T-helper 17 cell (primary cell): Measurements from ENCODE around the gene DHX36. TPM values are rescaled to one million over a fixed set of nuclear protein-coding genes. Genes with fewer than 3 reads are reported as not detected.

ENCODE experiments used
- ATAC-seq: fragments of 150-1000 bp; cut with Tn5 transposase; 2 replicates; pipeline ENCODE4 v1.10.0; 2021; ENCODE audit warnings: mild to moderate bottlenecking, moderate library complexity
- DNase-seq, 3 donors: peaks; one replicate each; pipeline versions ENCODE4 v3.0.0 to v3.0.0-alpha.2; 2020 to 2021
- H3K9me3 ChIP-seq: one replicate; pipeline ENCODE4 v1.7.0; 2013; ENCODE audit warnings: low read length, mild to moderate bottlenecking; ENCODE audit not compliant: control insufficient read depth, poor library complexity, severe bottlenecking
- H3K27ac Mint-ChIP-seq: one replicate; pipeline ENCODE4 v1.8.0; 2022; ENCODE audit warnings: mild to moderate bottlenecking, moderate library complexity, mixed read lengths
- H3K27me3 Mint-ChIP-seq: one replicate; pipeline ENCODE4 v1.8.0; 2022; ENCODE audit warnings: mixed read lengths
- H3K36me3 Mint-ChIP-seq: one replicate; pipeline ENCODE4 v1.8.0; 2022; ENCODE audit warnings: low read depth, mixed read lengths
- H3K4me1 Mint-ChIP-seq: one replicate; pipeline ENCODE4 v1.8.0; 2022; ENCODE audit warnings: mild to moderate bottlenecking, mixed read lengths
- H3K4me3 Mint-ChIP-seq: one replicate; pipeline ENCODE4 v1.8.0; 2022; ENCODE audit warnings: mild to moderate bottlenecking, moderate library complexity, mixed read lengths
- total RNA-seq, 4 donors: library from RNA in 2 of 4; stranded (reverse) in 2 of 4; gene quantifications; one replicate each; pipeline ENCODE4 v1.2.3 and lab custom pipeline; 2022 to 2026

Gene DHX36
- 100 to 1,000 TPM in 1 of 2 donors, 10 to 100 TPM in 1; 97.7 to 100 TPM for total RNA-seq
- 86.2 to 99.6 reads per million in 2 donors for total RNA-seq (lab: John Stamatoyannopoulos, UW)

- H3K27me3 Mint-ChIP-seq, result peaks cover 5% of the 10 kb centered on the region
- no peak within 1 kb of the TSS for H3K27ac Mint-ChIP-seq
- peaks cover 21% of the 10 kb centered on the region for H3K4me1 Mint-ChIP-seq
- peaks cover 2% of the 10 kb centered on the region for H3K36me3 Mint-ChIP-seq
- ATAC-seq, result peak; percentile 93
- DNase-seq, result peak; percentile 77 to 81 (median 80)
- H3K4me3 Mint-ChIP-seq, result peak within 1 kb of the TSS; percentile 94
- H3K9me3 ChIP-seq, result no peaks in the 10 kb centered on the region
These were observed at the start of gene DHX36 for GRCh38 chr3:154323891-154324738. Gene DHX36 (minus strand): TSS chr3:154324487. CDS start chr3:154324416, 71 bp downstream.

- no peaks in the 10 kb centered on the region for H3K9me3 ChIP-seq
- DNase-seq, result no peak
- peaks cover 18% of the 10 kb centered on the region for H3K27me3 Mint-ChIP-seq
- no peak overlapping the region for H3K4me3 Mint-ChIP-seq
- no peak overlapping the region for H3K27ac Mint-ChIP-seq
- no peaks in the 10 kb centered on the region for H3K36me3 Mint-ChIP-seq
- no peaks in the 10 kb centered on the region for H3K4me1 Mint-ChIP-seq
- no peak for ATAC-seq
These were observed 42.9 kb upstream of the DHX36 start for GRCh38 chr3:154367221-154367620.

GRCh38 chr3:154364849-154365248, 40.6 kb upstream of the DHX36 start:
- Mint-ChIP-seq H3K36me3 (no peaks in the 10 kb centered on the region), H3K27ac (no peak overlapping the region), H3K27me3 (peaks cover 17% of the 10 kb centered on the region), H3K4me3 (no peak overlapping the region), H3K4me1 (no peaks in the 10 kb centered on the region)
- ATAC-seq (no peak), DNase-seq (no peak)
- no peaks in the 10 kb centered on the region for H3K9me3 ChIP-seq

- DNase-seq (no peak), ATAC-seq (no peak)
- H3K36me3 Mint-ChIP-seq, result no peaks in the 10 kb centered on the region
- no peaks in the 10 kb centered on the region for H3K9me3 ChIP-seq
- no peaks in the 10 kb centered on the region for H3K27me3 Mint-ChIP-seq
- no peak overlapping the region for H3K4me3 Mint-ChIP-seq
- H3K27ac Mint-ChIP-seq, result no peak overlapping the region
- H3K4me1 Mint-ChIP-seq, result no peaks in the 10 kb centered on the region
These were observed 36.8 kb upstream of the DHX36 start for GRCh38 chr3:154361099-154361498.

GRCh38 chr3:154356009-154356408, 31.7 kb upstream of the DHX36 start:
- no peaks in the 10 kb centered on the region for H3K9me3 ChIP-seq
- no peak for ATAC-seq
- H3K27me3 Mint-ChIP-seq, result peaks cover 9% of the 10 kb centered on the region
- H3K4me1 Mint-ChIP-seq, result no peaks in the 10 kb centered on the region
- H3K4me3 Mint-ChIP-seq, result no peak overlapping the region
- DNase-seq, result no peak
- H3K36me3 Mint-ChIP-seq, result no peaks in the 10 kb centered on the region
- no peak overlapping the region for H3K27ac Mint-ChIP-seq

- H3K27ac Mint-ChIP-seq, result no peak overlapping the region
- H3K27me3 Mint-ChIP-seq, result peaks cover 39% of the 10 kb centered on the region
- no peaks in the 10 kb centered on the region for H3K9me3 ChIP-seq
- peaks cover 3% of the 10 kb centered on the region for H3K36me3 Mint-ChIP-seq
- H3K4me3 Mint-ChIP-seq, result no peak overlapping the region
- no peak for ATAC-seq
- H3K4me1 Mint-ChIP-seq, result no peaks in the 10 kb centered on the region
- DNase-seq, result no peak
These were observed 24.9 kb upstream of the DHX36 start for GRCh38 chr3:154349223-154349622.

GRCh38 chr3:154345422-154346122, 21.3 kb upstream of the DHX36 start:
- H3K9me3 ChIP-seq, result no peaks in the 10 kb centered on the region
- ATAC-seq (no peak), DNase-seq (no peak)
- H3K36me3 Mint-ChIP-seq, result peaks cover 3% of the 10 kb centered on the region
- no peaks in the 10 kb centered on the region for H3K4me1 Mint-ChIP-seq
- peaks cover 42% of the 10 kb centered on the region for H3K27me3 Mint-ChIP-seq
- H3K27ac Mint-ChIP-seq, result no peak overlapping the region
- H3K4me3 Mint-ChIP-seq, result no peak overlapping the region

GRCh38 chr3:154338570-154338969, 14.3 kb upstream of the DHX36 start:
- ATAC-seq, result no peak
- H3K4me3 Mint-ChIP-seq, result no peak overlapping the region
- peaks cover 1% of the 10 kb centered on the region for H3K36me3 Mint-ChIP-seq
- H3K4me1 Mint-ChIP-seq, result no peaks in the 10 kb centered on the region
- H3K9me3 ChIP-seq, result no peaks in the 10 kb centered on the region
- H3K27me3 Mint-ChIP-seq, result peaks cover 39% of the 10 kb centered on the region
- H3K27ac Mint-ChIP-seq, result no peak overlapping the region
- DNase-seq, result no peak

GRCh38 chr3:154338008-154338407, 13.7 kb upstream of the DHX36 start:
- DNase-seq (no peak), ATAC-seq (no peak)
- peaks cover 45% of the 10 kb centered on the region for H3K27me3 Mint-ChIP-seq
- no peak overlapping the region for H3K4me3 Mint-ChIP-seq
- peaks cover 4% of the 10 kb centered on the region for H3K36me3 Mint-ChIP-seq
- H3K4me1 Mint-ChIP-seq, result no peaks in the 10 kb centered on the region
- H3K9me3 ChIP-seq, result no peaks in the 10 kb centered on the region
- no peak overlapping the region for H3K27ac Mint-ChIP-seq

GRCh38 chr3:154334973-154335420, 10.7 kb upstream of the DHX36 start:
- Mint-ChIP-seq H3K4me1 (no peaks in the 10 kb centered on the region), H3K27ac (no peak overlapping the region), H3K4me3 (no peak overlapping the region), H3K27me3 (peaks cover 54% of the 10 kb centered on the region), H3K36me3 (peaks cover 4% of the 10 kb centered on the region)
- ATAC-seq (peak; percentile 71), DNase-seq (no peak)
- no peaks in the 10 kb centered on the region for H3K9me3 ChIP-seq

GRCh38 chr3:154327871-154328270, 3.6 kb upstream of the DHX36 start:
- no peak for DNase-seq
- Mint-ChIP-seq H3K4me3 (no peak overlapping the region), H3K4me1 (peaks cover 9% of the 10 kb centered on the region), H3K27ac (no peak overlapping the region), H3K27me3 (peaks cover 23% of the 10 kb centered on the region), H3K36me3 (no peaks in the 10 kb centered on the region)
- no peaks in the 10 kb centered on the region for H3K9me3 ChIP-seq
- ATAC-seq, result no peak

- Mint-ChIP-seq H3K4me1 (peaks cover 24% of the 10 kb centered on the region), H3K4me3 (peak overlapping the region; percentile 94), H3K27me3 (peaks cover 5% of the 10 kb centered on the region), H3K36me3 (peaks cover 2% of the 10 kb centered on the region), H3K27ac (no peak overlapping the region)
- no peak for DNase-seq
- ATAC-seq, result no peak
- H3K9me3 ChIP-seq, result no peaks in the 10 kb centered on the region
These were observed 632 bp upstream of the DHX36 start for GRCh38 chr3:154324919-154325318.

GRCh38 chr3:154316974-154317767, 7.1 kb downstream of the DHX36 start:
- H3K36me3 Mint-ChIP-seq, result peaks cover 6% of the 10 kb centered on the region
- peaks cover 37% of the 10 kb centered on the region for H3K4me1 Mint-ChIP-seq
- no peaks in the 10 kb centered on the region for H3K27me3 Mint-ChIP-seq
- no peaks in the 10 kb centered on the region for H3K9me3 ChIP-seq
- ATAC-seq (no peak), DNase-seq (no peak)
- H3K27ac Mint-ChIP-seq, result peak overlapping the region; percentile 95
- peak overlapping the region; percentile 78 for H3K4me3 Mint-ChIP-seq
